ENCODE measurements around the gene C20orf144.
A peak's percentile ranks its signal among the peaks of the same experiment; 100 is the strongest.
"Not testable (repeated sequence)": the region's sequence is repeated elsewhere in the genome, so short reads cannot be mapped to it uniquely, and the experiment has no call there.

C20orf144 gene
- total RNA-seq = 0.12 to 1.3 (median 0.31) reads per million in 4 donors

GRCh38 chr20:33662172-33662571 lies at the start of gene C20orf144:
TSS of gene C20orf144 (plus strand) at chr20:33662327. CDS start at chr20:33662346, 19 bp downstream.
- no peak for DNase-seq

GRCh38 chr20:33621717-33622400 lies 40.3 kb upstream of the C20orf144 start:
- no peak for DNase-seq

GRCh38 chr20:33622705-33623365 lies 39.3 kb upstream of the C20orf144 start:
- DNase-seq = no peak

DNA sequence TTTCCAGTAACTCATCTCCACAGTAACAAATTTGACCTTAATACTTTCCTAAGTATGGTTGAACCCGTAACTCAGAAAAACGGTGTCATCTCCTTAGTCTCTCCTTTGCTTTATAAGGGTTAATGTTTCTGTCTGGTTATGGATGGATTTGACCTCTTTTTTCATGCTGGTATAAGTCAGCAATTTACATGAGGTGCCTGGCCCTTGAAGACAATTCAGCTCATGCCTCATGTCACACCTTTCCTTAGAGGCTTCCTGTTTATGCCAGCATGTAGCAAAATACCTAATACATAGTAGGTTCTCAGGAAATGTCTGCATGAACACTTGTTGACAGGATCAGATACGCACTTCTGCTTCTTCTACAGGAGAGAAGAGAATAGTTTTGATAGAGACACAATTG lies 37.7 kb upstream of the C20orf144 start:
- DNase-seq = peak in 1 of 5 donors; percentile 20

DNA sequence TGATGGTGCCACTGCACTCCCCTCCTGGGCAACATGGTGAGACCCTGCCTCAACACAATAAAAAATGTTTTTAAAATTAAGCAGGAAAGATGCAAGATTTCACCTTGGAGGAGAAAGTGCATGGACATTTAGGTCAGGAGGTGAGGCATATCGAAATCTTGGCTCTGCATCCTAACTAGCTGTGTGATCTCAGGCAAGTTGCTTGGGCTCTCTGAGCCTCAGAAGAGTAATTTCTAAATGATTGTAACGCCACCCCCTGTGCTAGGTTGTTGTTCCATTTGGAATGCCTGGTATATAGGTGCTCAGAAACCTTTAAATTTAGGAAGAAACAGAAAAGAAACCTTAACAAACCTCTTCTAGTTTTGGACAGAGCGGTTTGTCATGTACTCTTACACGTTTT lies 35.9 kb upstream of the C20orf144 start:
- no peak for DNase-seq

DNA sequence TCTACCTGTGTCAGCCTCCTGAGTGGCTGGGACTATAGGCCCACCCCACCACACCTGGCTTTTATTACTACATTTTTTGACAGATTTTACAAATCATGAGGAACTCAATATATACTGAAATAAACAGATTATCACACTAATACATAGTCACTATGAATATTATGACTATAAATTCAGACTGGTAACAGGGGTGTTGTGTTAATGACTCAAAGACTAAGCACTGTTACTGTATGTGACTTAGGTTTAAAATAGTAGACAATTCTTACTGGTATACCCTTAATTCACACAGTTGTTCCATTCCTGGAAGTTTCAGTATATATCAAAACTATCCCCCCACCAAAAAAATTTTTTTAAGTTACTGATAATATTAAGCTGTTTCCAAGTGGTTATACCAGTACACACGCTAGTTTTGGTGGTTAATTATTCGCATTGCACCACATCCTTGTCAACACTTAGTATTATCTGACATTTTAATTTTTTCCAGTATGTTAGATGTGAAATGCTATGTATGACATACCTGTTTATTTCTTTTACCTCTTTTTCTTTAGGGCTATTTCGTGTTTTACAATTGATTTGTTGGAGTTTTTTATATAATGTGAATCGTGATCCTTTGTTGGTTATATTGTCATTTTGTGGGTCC lies 34.4 kb upstream of the C20orf144 start:
- no peak for DNase-seq

- no peak for DNase-seq
Observed at GRCh38 chr20:33629533-33629932, 32.6 kb upstream of the C20orf144 start.

GRCh38 chr20:33629979-33630378 lies 32.1 kb upstream of the C20orf144 start:
- DNase-seq = no peak

DNA sequence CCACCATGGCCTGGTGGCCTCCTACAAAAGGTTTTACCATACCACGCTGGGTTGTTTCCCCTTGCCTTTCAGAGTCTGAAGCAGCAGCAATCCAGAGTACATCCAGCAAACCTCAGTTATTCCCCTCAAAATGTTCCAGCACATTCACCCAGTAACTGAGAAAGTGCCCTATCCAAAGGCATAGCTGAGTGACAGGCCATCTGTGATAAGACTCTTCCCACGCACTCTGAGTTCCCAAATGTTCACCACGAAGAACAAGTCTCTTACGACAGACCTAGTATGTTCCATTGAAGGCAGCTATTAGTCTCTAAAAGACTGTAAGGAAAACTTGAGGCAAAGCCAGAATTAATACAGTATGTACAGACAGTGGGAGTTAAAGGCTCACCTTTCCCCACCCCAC lies 31.6 kb upstream of the C20orf144 start:
- no peak for DNase-seq

- not testable (repeated sequence) for DNase-seq
Observed at GRCh38 chr20:33631910-33632309, 30.2 kb upstream of the C20orf144 start.

DNA sequence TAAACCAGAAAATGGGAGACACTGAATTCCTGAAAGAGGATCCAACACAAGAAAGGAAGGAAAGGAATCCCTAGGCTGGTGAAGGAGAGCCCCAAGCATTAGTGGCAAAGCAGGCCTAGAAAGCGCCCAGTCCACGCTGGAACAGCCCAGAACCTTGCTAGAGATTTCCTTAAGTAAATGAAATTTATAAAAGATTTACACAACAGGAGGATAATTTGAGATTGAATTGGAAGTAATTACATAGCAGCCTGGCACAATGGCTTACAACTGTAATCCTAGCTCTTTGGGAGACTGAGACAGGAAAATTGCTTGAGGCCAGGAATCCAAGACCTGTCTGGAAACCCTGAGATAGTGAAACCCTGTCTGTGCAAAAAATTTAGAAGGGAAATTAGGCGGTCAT lies 26.8 kb upstream of the C20orf144 start:
- DNase-seq = no peak

DNA sequence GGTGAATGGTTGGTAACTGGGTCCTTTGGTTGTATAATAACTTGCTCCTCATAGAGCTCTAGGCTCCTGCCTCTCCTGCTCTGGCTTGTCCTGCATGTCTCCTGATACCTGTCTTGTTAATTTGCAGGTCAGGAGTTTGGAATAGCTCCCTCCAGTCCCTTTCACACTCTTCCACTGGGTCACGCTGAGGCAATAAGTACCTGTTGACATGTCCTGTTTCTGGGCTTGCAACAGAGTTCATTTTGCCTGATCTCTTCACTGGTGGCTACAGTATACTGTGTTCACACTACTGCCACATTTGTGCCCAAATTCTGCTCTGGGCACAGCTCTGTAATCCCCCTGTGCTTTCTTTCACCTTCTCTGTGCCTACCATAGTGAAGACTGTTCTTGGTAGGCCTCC lies 25.4 kb upstream of the C20orf144 start:
- no peak for DNase-seq

DNA sequence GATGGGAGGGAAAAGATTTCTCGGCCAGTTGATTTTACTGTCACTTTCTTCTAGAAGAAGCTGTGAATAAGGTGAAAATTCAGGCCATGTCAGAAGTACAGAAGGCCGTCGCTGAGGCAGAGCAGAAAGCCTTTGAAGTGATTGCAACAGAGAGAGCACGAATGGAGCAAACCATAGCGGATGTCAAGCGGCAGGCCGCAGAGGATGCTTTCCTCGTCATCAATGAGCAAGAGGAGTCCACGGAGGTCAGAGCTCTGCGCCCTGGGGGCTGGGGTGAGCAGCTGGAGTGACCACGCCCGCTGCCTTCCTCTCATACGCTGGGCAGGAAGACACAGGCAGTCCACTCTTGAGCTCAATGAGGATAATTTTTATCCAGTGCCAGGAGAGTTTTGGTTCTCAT lies 21.8 kb upstream of the C20orf144 start:
- no peak for DNase-seq

DNA sequence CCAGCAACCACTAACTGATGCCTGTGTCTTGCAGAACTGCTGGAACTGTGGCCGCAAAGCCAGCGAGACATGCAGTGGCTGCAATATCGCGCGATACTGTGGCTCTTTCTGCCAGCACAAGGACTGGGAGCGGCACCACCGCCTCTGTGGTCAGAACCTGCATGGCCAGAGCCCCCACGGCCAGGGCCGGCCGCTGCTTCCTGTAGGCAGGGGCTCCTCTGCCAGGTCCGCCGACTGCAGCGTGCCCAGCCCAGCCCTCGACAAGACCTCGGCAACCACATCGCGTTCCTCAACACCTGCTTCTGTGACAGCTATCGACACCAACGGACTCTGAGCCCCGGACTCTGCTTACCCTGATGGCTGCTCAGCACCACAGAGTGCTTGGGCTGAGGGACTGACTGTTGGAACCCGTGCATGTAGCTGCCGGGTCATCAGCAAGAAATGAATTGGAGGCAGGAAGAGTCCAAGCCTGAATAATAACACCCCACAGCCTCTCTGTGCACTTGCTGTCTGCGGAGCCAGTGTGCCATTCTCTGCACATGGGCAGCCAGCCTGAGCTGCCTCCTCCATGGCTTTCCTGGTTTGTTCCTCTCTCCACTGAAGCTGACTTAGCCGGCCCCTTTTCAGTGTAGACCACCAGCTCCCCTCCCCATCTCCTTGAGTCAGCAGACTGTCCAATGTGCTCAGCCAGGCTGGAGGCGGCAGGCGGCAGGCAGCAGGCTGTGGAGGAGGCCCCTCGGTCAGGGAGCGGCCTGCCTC lies 17.6 kb upstream of the C20orf144 start:
- DNase-seq = no peak

DNA sequence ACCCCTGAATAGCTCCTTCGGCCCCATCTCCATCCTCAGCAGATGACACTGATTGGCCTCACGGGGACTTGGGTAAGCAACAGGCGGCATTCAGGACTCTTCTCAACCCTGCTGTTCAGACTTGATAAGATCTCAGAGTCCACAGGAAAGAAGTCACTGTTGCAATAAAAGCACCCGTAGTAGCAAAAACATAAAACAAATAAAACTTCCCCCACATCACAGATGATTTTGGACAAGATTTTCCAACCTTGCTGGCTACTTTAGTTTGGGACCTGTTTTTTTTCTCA lies 17.1 kb upstream of the C20orf144 start:
- DNase-seq = no peak

DNA sequence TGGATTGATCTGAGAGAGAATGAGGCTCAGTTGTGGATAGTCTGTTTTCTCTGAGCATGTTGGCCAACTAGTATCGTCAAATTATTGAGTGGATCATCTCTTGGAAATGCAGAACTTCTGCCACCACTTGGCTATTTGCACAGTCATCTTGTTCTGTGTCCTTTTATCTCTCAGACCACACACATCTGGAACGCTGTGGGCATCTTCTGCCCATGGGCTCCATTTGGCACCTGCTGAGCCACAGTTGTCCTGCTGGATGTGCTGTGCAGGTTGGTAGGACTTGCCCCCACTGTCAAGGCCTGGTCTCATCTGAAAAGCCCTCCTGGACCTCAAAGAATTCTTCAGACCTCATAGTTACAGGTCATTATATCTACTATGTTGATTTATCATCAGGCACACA lies 16.7 kb upstream of the C20orf144 start:
- no peak for DNase-seq

DNA sequence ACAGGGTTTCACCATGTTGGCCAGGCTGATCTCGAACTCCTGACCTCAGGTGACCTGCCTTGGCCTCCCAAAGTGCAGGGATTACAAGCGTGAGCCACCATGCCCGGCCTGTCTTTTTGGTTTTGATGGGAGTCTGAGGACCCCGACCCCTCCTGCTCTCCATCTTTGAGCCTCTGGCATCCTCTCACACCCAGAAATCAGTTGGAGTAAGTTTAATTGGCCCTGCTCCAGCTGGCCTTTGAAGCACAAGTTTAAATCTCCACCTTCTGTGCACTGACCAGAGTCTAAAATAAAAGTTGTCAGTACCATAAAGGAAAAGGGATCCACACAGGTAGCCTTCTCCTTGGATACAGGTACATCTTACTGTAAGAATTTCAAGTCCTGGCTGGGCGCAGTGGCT lies 15.9 kb upstream of the C20orf144 start:
- DNase-seq = peak in 1 of 5 donors; percentile 1

DNA sequence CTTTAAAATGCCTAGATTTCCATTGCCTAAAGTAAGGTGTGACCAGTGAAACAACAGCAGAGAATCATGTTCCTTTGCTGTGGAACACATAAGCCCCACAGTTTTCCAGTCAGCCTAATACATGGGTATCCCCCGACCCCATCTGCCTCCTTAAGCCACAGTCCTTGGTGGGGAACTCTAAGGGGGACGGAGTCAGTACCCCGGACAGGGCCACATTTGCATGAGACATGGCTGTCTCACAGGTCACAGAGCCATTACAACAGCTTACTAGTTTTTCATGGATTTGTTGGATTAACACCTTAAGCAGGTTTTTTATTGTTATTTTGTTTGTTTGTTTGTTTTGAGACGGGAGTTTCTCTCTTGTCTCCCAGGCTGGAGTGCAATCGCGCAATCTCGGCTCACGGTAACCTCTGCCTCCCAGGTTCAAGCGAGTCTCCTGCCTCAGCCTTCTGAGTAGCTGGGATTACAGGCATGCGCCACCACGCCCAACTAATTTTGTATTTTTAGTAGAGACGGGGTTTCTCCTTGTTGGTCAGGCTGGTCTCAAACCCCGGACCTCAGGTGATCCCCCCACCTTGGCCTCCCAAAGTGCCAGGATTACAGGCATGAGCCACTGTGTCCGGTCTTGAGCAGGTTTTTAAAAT lies 15.0 kb upstream of the C20orf144 start:
- not testable (repeated sequence) for DNase-seq

DNA sequence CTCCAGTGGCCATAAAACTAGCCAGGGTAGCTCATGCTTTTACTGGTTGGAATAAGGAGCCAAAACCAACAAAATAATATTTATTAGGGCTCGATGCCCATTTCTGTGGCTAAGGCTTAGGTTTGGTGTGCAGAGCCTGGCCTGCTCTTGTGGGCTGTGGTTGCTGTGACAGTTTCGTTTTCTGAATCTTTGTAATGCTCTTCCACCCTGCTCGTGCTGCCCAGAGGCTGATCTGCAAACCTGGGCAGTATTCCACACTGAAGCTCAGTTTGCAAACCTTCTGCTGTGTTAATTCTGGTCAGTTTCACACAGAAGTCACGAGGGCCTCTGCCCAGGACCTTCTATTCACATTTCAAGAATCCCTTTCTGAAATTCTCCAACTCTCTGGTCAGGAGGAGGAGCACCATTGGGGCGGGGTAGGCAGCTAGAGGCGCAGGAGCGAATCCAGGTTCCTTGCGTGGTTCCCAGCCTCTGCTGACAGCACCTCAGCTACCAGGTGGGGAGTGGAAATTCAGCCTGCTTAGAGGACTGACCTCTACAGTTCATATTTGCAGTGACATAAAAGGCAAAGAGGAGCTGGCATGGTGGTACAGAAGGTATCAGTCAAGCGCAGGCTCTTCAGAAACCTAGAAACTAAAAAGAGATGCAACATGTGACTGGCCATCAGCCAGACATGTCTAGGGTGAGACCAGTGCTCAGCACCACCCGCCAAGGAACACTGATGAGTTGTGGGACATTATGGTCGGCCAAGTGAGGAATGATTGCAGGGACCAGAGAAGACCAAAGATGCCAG lies 14.3 kb upstream of the C20orf144 start:
- peak in 1 of 5 donors; percentile 29 for DNase-seq

DNA sequence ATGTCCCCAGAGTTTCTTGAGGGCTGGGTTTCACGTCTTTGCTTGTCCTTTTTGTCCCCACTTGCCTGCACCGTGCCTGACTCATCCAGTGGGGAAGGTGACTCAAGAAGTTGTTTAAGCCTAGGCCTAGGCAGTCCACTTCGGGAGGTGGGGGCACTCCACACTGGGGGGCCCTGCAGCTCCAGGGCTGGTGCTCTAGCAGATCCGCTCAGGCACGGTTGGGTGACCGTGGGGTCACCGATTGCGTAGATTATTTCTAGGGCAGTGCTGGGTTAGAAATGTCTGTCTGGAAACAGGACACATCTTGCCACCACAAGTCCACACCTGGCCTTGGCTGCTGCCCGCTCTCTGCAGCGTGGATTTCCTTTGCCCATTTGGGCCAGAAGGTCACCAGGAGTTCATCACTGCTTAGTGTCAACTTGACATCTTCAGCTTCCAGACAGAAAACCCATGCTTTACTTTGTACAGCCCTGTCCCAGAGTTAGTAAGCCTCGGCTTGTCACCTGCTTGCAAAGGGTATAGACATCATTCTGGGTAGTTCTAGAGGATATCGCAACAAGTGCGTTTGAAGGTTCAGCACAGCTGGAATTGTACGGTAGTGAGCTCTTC lies 13.6 kb upstream of the C20orf144 start:
- DNase-seq = no peak

DNA sequence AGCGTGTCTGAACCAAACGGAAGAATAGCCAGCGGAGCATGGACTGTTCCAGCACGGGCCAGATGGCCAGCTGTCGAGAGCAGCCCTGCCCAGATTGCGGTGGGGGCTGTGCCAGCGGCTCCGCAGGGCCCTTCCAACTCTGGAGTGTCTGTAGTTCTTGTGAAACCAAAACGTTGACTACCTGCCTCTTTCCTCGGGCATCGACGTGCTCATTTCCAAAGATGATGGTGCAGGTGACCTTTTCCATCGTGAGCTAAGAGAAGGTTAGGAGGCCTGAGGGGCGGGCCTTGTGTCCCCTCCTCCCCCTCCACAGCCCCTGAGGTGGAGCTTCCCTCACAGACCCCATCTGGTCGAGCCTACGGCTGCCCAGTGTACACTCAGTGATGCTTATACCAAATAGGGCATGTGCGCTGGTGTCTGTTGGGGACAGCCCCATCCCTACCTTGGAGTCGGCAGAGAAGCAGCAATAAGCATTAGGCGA lies 12.9 kb upstream of the C20orf144 start:
- DNase-seq = no peak

Measured in T-helper 1 cell (primary cell).